Coronary artery (tissue), 2 donors: ENCODE results near the gene FAM114A1.

Experiments used
- DNase-seq: peaks from one replicate; pipeline ENCODE4 v3.0.0-alpha.2; 2017; ENCODE audit warnings: low spot score
- H3K27ac ChIP-seq, 2 donors: fragments of 200-600 bp; sonication (generic); one replicate each; pipeline ENCODE4 v1.5.1; 2016 to 2019
- H3K4me3 ChIP-seq: fragments of 200-600 bp; sonication (generic); 2 replicates; pipeline ENCODE4 v1.5.1; 2016; ENCODE audit warnings: mild to moderate bottlenecking, moderate library complexity
- CTCF ChIP-seq: fragments of 200-600 bp; sonication (generic); IDR thresholded peaks from one replicate; pipeline ENCODE4 v1.5.1; 2019; ENCODE audit warnings: antibody characterized with exemption

FAM114A1 gene

GRCh38 chr4:38823766-38824165 is 43.8 kb upstream of the FAM114A1 start:
- H3K27ac ChIP-seq = no peak overlapping the region
- no peak overlapping the region for H3K4me3 ChIP-seq
- TF ChIP-seq CTCF = no peak
- DNase-seq = no peak

- no peak for TF ChIP-seq CTCF
- no peak overlapping the region for H3K4me3 ChIP-seq
- no peak overlapping the region for H3K27ac ChIP-seq
- no peak for DNase-seq
These were observed 38.4 kb upstream of the FAM114A1 start for GRCh38 chr4:38829237-38829636.

- Histone ChIP-seq H3K27ac (no peak overlapping the region), H3K4me3 (no peak overlapping the region)
- no peak for DNase-seq
- no peak for TF ChIP-seq CTCF
These were observed 36.0 kb upstream of the FAM114A1 start for GRCh38 chr4:38831653-38832052.

GRCh38 chr4:38832206-38832605 is 35.4 kb upstream of the FAM114A1 start:
- DNase-seq = no peak
- no peak for TF ChIP-seq CTCF
- no peak overlapping the region for H3K4me3 ChIP-seq
- no peak overlapping the region for H3K27ac ChIP-seq

- no peak for TF ChIP-seq CTCF
- no peak for DNase-seq
These were observed 34.7 kb upstream of the FAM114A1 start for GRCh38 chr4:38832624-38833528.

GRCh38 chr4:38834570-38834969 is 33.0 kb upstream of the FAM114A1 start:
- TF ChIP-seq CTCF = no peak
- H3K4me3 ChIP-seq = no peak overlapping the region
- no peak for DNase-seq
- H3K27ac ChIP-seq = no peak overlapping the region

More at GRCh38 chr4:38832624-38833528, 34.7 kb upstream of the FAM114A1 start:
- Histone ChIP-seq H3K27ac (no peak overlapping the region), H3K4me3 (no peak overlapping the region)

- H3K4me3 ChIP-seq = no peak overlapping the region
- TF ChIP-seq CTCF = no peak
- no peak for DNase-seq
- H3K27ac ChIP-seq = no peak overlapping the region
These were observed 30.3 kb upstream of the FAM114A1 start for GRCh38 chr4:38837334-38837733.
